Gastroesophageal sphincter (tissue), 4 donors: Measurements from ENCODE around the gene TNNT3. TPM values are rescaled to one million over a fixed set of nuclear protein-coding genes. Genes with fewer than 3 reads are reported as not detected.
"Not testable (repeated sequence)": the region's sequence is repeated elsewhere in the genome, so short reads cannot be mapped to it uniquely, and the experiment has no call there.

ENCODE experiments used
- ATAC-seq: fragments of 150-250 bp; one replicate; pipeline ENCODE4 v1.9.1; 2016; ENCODE audit warnings: mild to moderate bottlenecking, moderate library complexity
- H3K27ac ChIP-seq, 4 donors: fragments of 200-600 bp; sonication (generic) in 3 of 4; 1 replicate in 3 of 4; 2 replicates in 1 of 4; pipeline ENCODE4 v1.5.1; 2016 to 2019
- H3K27me3 ChIP-seq: fragments of 200-600 bp; sonication (generic); one replicate; pipeline ENCODE4 v1.5.1; 2019
- H3K36me3 ChIP-seq, 2 donors: fragments of 200-600 bp; sonication (generic); one replicate each; pipeline ENCODE4 v1.5.1; 2019; ENCODE audit warnings: control low read depth in 1 of 2
- H3K4me1 ChIP-seq, 3 donors: fragments of 200-600 bp; sonication (generic); 1 replicate in 2 of 3; 2 replicates in 1 of 3; pipeline ENCODE4 v1.5.1; 2016 to 2019; ENCODE audit warnings: control low read depth in 2 of 3
- H3K4me3 ChIP-seq, 2 donors: fragments of 200-600 bp; sonication (generic); one replicate each; pipeline ENCODE4 v1.5.1; 2019; ENCODE audit warnings: mild to moderate bottlenecking in 1 of 2, moderate library complexity in 1 of 2
- H3K9me3 ChIP-seq, 3 donors: fragments of 200-600 bp; sonication (generic); one replicate each; pipeline ENCODE4 v1.5.1; 2017 to 2019; ENCODE audit warnings: control low read depth in 2 of 3
- EP300 ChIP-seq: sonication (generic); formaldehyde crosslinking; IDR thresholded peaks from one replicate; pipeline ENCODE4 v1.6.1; 2017; ENCODE audit warnings: antibody characterized with exemption, mild to moderate bottlenecking
- POLR2A ChIP-seq, 2 donors: fragments of 450-650 bp; IDR thresholded peaks; one replicate each; pipeline ENCODE4 v1.6.1; 2017; ENCODE audit warnings: antibody characterized with exemption in 2 of 2, mild to moderate bottlenecking in 2 of 2, moderate library complexity in 1 of 2
- POLR2AphosphoS5 ChIP-seq: sonication (generic); formaldehyde crosslinking; IDR thresholded peaks from one replicate; pipeline ENCODE4 v1.6.1; 2017; ENCODE audit warnings: antibody characterized with exemption
- WGBS, 2 donors: methylation state at CpG; one replicate each; pipeline ENCODE4 v1.1.5; 2018; ENCODE audit warnings: low coverage in 1 of 2; 5-methylcytosine and 5-hydroxymethylcytosine counted together
- total RNA-seq, 4 donors: library from RNA; depleted of rRNA; stranded (reverse); fragments of >200 nt; gene quantifications; one replicate each; pipeline ENCODE4 v1.1.0, GENCODE V29; 2016
- TF ChIP-seq, protein P1 (sequence below), 4 experiments: fragments of 200-600 bp in 2 of 4; fragments of 450-650 bp in 2 of 4; sonication (generic) in 1 of 4; IDR thresholded peaks; one replicate each; pipeline ENCODE4 v1.5.1; 2017 to 2019; ENCODE audit warnings: antibody characterized with exemption in 4 of 4, mild to moderate bottlenecking in 2 of 4, moderate library complexity in 2 of 4

Gene TNNT3
- total RNA-seq, 4 donors from 2014 or later, result 1.7 to 4.3 (median 2.5) TPM

DNA sequence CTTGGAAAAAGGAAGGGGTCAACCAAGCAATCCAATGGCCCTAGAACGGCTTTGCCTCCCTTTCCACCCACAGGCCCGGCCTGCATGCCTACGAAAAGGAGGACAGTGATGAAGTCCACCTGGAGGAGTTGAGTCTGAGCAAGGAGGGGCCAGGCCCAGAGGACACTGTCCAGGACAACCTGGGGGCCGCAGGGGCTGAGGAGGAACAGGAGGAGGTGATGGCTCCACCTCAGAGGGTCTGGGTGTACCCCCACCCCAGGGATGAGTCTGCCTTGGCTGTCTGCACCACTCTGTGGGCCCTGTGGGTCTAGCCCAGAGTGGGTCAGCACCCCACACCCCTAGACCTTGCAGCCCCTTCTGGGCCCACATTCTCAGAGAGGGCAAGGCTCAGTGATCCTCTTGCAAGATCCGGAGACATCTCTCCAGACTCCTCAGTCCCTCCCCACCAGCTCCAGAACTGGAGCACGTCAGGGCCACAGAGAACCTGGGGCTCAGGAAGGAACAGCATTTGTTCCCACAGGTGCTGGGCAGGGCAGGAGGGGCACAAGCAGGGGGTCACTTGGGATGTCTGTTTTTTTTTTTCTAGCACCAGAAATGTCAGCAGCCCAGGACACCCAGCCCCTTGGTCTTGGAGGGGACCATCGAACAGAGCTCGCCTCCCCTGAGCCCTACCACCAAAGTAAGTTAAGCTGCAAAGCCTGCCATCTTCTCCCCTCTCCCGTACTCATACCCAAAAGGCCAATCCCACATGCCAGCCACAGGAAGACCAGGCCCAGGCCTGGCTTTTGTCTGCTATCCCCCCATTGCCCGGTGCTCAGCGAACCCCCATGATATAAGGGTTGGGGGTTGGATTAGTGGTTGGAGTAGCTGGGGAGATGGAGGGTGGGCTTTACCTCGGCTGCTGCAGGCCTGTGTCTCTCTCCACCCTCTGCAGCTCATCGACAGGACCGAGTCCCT lies 35.9 kb upstream of the TNNT3 start:
- Histone ChIP-seq H3K27me3 (no peaks in the 10 kb centered on the region), H3K4me1 (peaks cover 0 to 44% (median 30%) of the 10 kb centered on the region in 3 donors), H3K9me3 (no peaks in the 10 kb centered on the region), H3K36me3 (peaks cover 0 to 42% of the 10 kb centered on the region in 2 donors), H3K27ac (peak overlapping the region in 1 of 4 donors; percentile 88), H3K4me3 (no peak overlapping the region)
- 46% methylated on average over 2 of the region's 14 CpGs; no CpG with 5 or more reads in 1 of the 2 donors for WGBS, 2 donors
- ATAC-seq, result no peak
- TF ChIP-seq EP300, result no peak
- TF ChIP-seq, protein P1, sequence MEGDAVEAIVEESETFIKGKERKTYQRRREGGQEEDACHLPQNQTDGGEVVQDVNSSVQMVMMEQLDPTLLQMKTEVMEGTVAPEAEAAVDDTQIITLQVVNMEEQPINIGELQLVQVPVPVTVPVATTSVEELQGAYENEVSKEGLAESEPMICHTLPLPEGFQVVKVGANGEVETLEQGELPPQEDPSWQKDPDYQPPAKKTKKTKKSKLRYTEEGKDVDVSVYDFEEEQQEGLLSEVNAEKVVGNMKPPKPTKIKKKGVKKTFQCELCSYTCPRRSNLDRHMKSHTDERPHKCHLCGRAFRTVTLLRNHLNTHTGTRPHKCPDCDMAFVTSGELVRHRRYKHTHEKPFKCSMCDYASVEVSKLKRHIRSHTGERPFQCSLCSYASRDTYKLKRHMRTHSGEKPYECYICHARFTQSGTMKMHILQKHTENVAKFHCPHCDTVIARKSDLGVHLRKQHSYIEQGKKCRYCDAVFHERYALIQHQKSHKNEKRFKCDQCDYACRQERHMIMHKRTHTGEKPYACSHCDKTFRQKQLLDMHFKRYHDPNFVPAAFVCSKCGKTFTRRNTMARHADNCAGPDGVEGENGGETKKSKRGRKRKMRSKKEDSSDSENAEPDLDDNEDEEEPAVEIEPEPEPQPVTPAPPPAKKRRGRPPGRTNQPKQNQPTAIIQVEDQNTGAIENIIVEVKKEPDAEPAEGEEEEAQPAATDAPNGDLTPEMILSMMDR (IDR thresholded peaks at IDR 0.05), result no peak
- no peak for TF ChIP-seq POLR2A (IDR thresholded peaks at IDR 0.05)
- TF ChIP-seq POLR2AphosphoS5, result no peak

DNA sequence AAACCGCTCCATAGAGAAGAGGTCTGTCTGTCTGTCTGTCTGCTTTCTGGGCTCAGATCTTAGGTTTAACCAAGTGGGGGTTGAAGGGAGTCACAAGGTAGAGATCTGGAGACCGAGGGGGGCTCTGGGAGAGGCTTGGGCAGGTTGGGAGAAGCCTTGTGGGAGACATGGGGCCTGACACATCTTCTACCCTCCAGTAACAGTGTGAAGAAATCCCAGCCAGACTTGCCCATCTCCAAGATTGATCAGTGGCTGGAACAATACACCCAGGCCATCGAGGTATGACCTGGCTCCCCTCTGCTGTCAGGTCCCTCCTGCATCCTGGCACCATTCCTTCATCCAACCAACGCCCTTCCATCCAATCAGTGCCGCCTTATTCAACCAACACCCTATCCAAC lies 35.2 kb upstream of the TNNT3 start:
- peaks cover 0 to 47% of the 10 kb centered on the region in 2 donors for H3K36me3 ChIP-seq
- H3K9me3 ChIP-seq, result no peaks in the 10 kb centered on the region
- TF ChIP-seq POLR2AphosphoS5 (no peak), EP300 (no peak), POLR2A (IDR thresholded peaks at IDR 0.05) (no peak)
- TF ChIP-seq, protein P1 (IDR thresholded peaks at IDR 0.05), result no peak
- H3K4me3 ChIP-seq, result no peak overlapping the region
- no peak for ATAC-seq
- no peak overlapping the region for H3K27ac ChIP-seq
- peaks cover 0 to 48% (median 30%) of the 10 kb centered on the region in 3 donors for H3K4me1 ChIP-seq
- 95 to 100% methylated on average over 2 to 3 of the region's 5 CpGs for WGBS, 2 donors
- no peaks in the 10 kb centered on the region for H3K27me3 ChIP-seq

DNA sequence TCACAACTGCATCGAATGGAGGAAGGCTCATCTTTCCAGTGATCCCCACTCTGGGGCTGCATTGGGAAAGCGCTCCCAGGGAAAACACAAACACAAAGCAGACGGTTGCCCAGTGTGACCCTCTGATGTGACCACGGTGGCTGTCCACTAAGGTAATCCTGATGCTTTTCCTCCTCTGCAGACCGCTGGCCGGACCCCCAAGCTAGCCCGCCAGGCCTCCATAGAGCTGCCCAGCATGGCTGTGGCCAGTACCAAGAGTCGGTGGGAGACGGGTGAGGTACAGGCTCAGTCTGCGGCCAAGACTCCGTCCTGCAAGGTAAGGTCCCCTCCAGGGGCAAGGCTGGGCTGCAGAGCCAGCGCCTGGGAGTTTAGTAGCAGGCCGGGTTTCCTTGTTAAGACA lies 33.0 kb upstream of the TNNT3 start:
- H3K9me3 ChIP-seq, ATAC-seq, H3K27ac ChIP-seq, H3K4me3 ChIP-seq: not testable (repeated sequence)
- Histone ChIP-seq H3K4me1 (peaks cover 0 to 36% (median 13%) of the 10 kb centered on the region in 3 donors), H3K36me3 (peaks cover 0 to 47% of the 10 kb centered on the region in 2 donors), H3K27me3 (peaks cover 13% of the 10 kb centered on the region)
- no CpG with 5 or more reads among the region's 13 CpGs for WGBS, 2 donors

DNA sequence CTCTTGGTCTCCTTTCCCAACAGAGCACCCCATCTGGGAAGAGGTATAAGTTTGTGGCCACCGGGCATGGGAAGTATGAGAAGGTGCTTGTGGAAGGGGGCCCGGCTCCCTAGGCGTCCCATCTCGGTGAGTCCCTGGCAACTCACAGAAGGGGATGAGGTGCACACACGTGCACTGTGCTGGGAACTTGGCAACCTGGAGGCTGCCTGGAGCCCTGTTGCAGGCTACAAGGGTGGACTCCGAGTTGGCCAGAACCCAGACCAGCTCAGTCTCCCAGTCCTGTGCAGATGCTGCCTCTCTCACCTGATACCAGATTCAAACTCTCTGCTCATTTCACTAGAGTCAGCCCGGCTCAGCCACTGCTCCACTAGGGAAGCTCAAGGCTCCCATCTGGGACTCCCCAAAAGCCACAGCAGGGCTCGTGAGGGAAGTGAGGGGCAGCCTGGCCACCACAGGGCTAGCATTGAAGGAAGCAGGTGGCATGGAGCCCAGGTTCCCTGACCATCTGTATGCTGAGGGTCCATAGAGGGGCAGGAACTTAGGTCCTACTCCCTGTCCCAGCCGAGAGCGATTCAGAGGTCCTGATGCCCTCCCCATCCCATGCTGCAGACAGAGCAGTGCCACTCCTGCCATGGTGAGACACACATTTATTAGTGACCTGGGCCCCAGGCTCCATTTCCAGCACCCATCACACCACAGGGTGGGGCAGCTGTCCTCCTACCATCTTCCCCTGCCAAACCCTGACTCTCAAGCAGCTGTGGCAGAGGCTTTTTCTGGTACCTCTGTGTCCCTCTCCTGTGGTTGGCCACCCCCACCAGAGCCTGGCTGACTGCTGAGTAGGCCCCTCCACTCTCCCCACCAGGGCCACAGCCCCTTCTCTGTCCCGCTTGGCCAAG lies 31.8 kb upstream of the TNNT3 start:
- H3K36me3 ChIP-seq, result peaks cover 0 to 47% of the 10 kb centered on the region in 2 donors
- H3K4me1 ChIP-seq, result peaks cover 0 to 25% (median 2%) of the 10 kb centered on the region in 3 donors
- no peak overlapping the region for H3K4me3 ChIP-seq
- WGBS, 2 donors, result 95% methylated on average over 4 of the region's 11 CpGs; no CpG with 5 or more reads in 1 of the 2 donors
- ATAC-seq, result no peak
- H3K9me3 ChIP-seq, result no peaks in the 10 kb centered on the region
- H3K27ac ChIP-seq, result peak overlapping the region in 1 of 4 donors; percentile 37
- H3K27me3 ChIP-seq, result peaks cover 18% of the 10 kb centered on the region
- no peak for TF ChIP-seq POLR2AphosphoS5
- no peak for TF ChIP-seq POLR2A (IDR thresholded peaks at IDR 0.05)
- TF ChIP-seq, protein P1 (IDR thresholded peaks at IDR 0.05), result no peak
- no peak for TF ChIP-seq EP300

DNA sequence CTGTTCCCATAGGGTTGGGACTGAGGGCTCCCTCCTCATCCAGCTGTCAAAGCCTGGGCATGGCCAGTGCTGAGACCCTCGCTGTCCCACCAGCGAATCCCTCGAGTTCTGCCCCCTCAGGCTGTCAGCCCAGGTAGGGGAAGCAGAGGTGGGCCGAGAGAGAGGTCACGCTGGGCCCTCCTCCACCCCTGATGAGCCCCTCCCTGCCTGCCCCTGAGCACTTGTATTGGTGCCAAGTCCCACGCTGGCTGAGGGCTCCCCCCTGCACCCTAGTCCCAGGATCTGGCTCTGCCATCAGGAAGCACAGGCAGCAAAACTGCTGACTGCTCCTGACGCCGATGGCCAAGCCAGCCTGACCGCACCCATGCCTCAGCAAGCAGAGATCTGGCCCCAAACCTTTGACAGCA lies 31.2 kb upstream of the TNNT3 start:
- H3K27ac ChIP-seq, result peak overlapping the region in 1 of 4 donors; percentile 37
- peaks cover 18% of the 10 kb centered on the region for H3K27me3 ChIP-seq
- peaks cover 0 to 18% (median 0%) of the 10 kb centered on the region in 3 donors for H3K4me1 ChIP-seq
- H3K36me3 ChIP-seq, result peaks cover 0 to 47% of the 10 kb centered on the region in 2 donors
- WGBS, 2 donors, result no CpG with 5 or more reads among the region's 9 CpGs
- TF ChIP-seq POLR2AphosphoS5, result no peak
- TF ChIP-seq POLR2A (IDR thresholded peaks at IDR 0.05), result no peak
- TF ChIP-seq, protein P1 (IDR thresholded peaks at IDR 0.05), result no peak
- no peak for TF ChIP-seq EP300
- no peak for ATAC-seq
- no peak overlapping the region for H3K4me3 ChIP-seq
- no peaks in the 10 kb centered on the region for H3K9me3 ChIP-seq
